Measurements from ENCODE around the gene LIX1L. TPM values are rescaled to one million over a fixed set of nuclear protein-coding genes. Genes with fewer than 3 reads are reported as not detected.

The LIX1L gene
- total RNA-seq, 2 experiments from 2014 or later, result 11.6 to 26.3 TPM

GRCh38 chr1:145983960-145984830 lies 26.4 kb upstream of the LIX1L start:
- TF ChIP-seq EZH2phosphoT487 (IDR thresholded peaks at IDR 0.05; ENCODE audit: borderline replicate concordance, low read depth, low read length) (no peak), CTCF (conservative IDR thresholded peaks at IDR 0.05; ENCODE audit: low read length) (no peak)
- BruUV-seq (replicated peaks), result no TSS peak
- Histone ChIP-seq H4K20me1 (ENCODE audit: insufficient read depth, low read length) (no peaks in the 10 kb centered on the region), H3K27ac (ENCODE audit: low read depth, low read length, poor library complexity, severe bottlenecking) (peak overlapping the region; percentile 24), H2AFZ (ENCODE audit: low read length) (peak overlapping the region; percentile 79), H3K9me3 (ENCODE audit: low read length) (no peaks in the 10 kb centered on the region), H3K4me2 (ENCODE audit: low read length) (peak overlapping the region; percentile 23; the same call in 1 of the 2 replicates), H3K9me2 (ENCODE audit: insufficient read depth, low read length) (no peaks in the 10 kb centered on the region), H3K36me3 (ENCODE audit: insufficient read depth, low read length) (no peaks in the 10 kb centered on the region), H3K4me3 (ENCODE audit: low read depth, low read length, poor library complexity, severe bottlenecking) (no peak overlapping the region), H3K4me1 (ENCODE audit: insufficient read depth, low read length, poor library complexity, severe bottlenecking) (peaks cover 76% of the 10 kb centered on the region), H3K79me2 (ENCODE audit: insufficient read depth, low read depth, low read length) (no peaks in the 10 kb centered on the region)
- CTCF ChIA-PET (ENCODE audit: unreplicated experiment), result no interaction called here
- POLR2A ChIA-PET, result interaction anchor here (0.7 to 2.3 kb wide), 5 partner anchors 9 to 28 kb away, joined by 3 to 11 read pairs (median 5); partner anchors contain the start of genes POLR3GL and TXNIP
- intact Hi-C loops (cut with micrococcal nuclease; ENCODE audit: unreplicated experiment), result no loop called here
- DNase-seq (ENCODE audit: low spot score), result peak; percentile 45

GRCh38 chr1:145983206-145983675 lies 25.4 kb upstream of the LIX1L start:
- no peak overlapping the region for H3K27ac ChIP-seq (ENCODE audit: low read depth, low read length, poor library complexity, severe bottlenecking)
- no peaks in the 10 kb centered on the region for H3K9me3 ChIP-seq (ENCODE audit: low read length)
- H2AFZ ChIP-seq (ENCODE audit: low read length), result peak overlapping the region; percentile 57; the same call in 1 of the 2 replicates
- no peak for DNase-seq (ENCODE audit: low spot score)
- H3K79me2 ChIP-seq (ENCODE audit: insufficient read depth, low read depth, low read length), result no peaks in the 10 kb centered on the region
- intact Hi-C loops (cut with micrococcal nuclease; ENCODE audit: unreplicated experiment), result no loop called here
- ChIA-PET CTCF (ENCODE audit: unreplicated experiment) (no interaction called here), POLR2A (interaction anchor here (1.1 to 2.3 kb wide), 3 partner anchors 10 to 24 kb away, joined by 5 to 11 read pairs (median 9); partner anchors contain the start of gene TXNIP)
- peaks cover 78% of the 10 kb centered on the region for H3K4me1 ChIP-seq (ENCODE audit: insufficient read depth, low read length, poor library complexity, severe bottlenecking)
- no peaks in the 10 kb centered on the region for H3K36me3 ChIP-seq (ENCODE audit: insufficient read depth, low read length)
- H3K9me2 ChIP-seq (ENCODE audit: insufficient read depth, low read length), result no peaks in the 10 kb centered on the region
- no peaks in the 10 kb centered on the region for H4K20me1 ChIP-seq (ENCODE audit: insufficient read depth, low read length)
- BruUV-seq (replicated peaks), result no TSS peak
- TF ChIP-seq EZH2phosphoT487 (IDR thresholded peaks at IDR 0.05; ENCODE audit: borderline replicate concordance, low read depth, low read length) (no peak), CTCF (conservative IDR thresholded peaks at IDR 0.05; ENCODE audit: low read length) (no peak)
- H3K4me2 ChIP-seq (ENCODE audit: low read length), result peak overlapping the region; percentile 4; the same call in 1 of the 2 replicates
- H3K4me3 ChIP-seq (ENCODE audit: low read depth, low read length, poor library complexity, severe bottlenecking), result no peak overlapping the region

Measured in OCI-LY7 (cell line).